ENCODE measurements around the gene KIRREL2.

DNA sequence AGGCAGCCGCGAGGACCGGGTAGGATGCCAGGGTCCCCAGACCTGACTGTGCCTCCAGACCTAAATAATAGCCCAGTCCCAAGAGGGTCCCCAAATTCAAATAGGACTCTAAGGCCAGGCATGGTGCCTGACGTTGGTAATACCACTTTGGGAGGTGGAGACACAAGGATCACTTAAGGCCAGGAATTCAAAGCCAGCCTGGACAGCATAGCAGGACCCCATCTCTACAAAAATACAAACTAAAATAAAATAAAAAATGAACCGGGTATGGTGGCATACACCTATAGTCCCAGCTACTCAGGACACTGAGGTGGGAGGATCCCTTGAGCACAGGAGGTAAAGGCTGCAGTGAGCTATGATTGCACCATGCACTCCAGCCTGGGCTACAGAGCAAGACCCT is 6.3 kb downstream of the KIRREL2 start:
- TF ChIP-seq, protein P1, sequence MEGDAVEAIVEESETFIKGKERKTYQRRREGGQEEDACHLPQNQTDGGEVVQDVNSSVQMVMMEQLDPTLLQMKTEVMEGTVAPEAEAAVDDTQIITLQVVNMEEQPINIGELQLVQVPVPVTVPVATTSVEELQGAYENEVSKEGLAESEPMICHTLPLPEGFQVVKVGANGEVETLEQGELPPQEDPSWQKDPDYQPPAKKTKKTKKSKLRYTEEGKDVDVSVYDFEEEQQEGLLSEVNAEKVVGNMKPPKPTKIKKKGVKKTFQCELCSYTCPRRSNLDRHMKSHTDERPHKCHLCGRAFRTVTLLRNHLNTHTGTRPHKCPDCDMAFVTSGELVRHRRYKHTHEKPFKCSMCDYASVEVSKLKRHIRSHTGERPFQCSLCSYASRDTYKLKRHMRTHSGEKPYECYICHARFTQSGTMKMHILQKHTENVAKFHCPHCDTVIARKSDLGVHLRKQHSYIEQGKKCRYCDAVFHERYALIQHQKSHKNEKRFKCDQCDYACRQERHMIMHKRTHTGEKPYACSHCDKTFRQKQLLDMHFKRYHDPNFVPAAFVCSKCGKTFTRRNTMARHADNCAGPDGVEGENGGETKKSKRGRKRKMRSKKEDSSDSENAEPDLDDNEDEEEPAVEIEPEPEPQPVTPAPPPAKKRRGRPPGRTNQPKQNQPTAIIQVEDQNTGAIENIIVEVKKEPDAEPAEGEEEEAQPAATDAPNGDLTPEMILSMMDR (conservative IDR thresholded peaks at IDR 0.05; ENCODE audit: low read length) = no peak
- no peak for TF ChIP-seq EZH2phosphoT487 (IDR thresholded peaks at IDR 0.05; ENCODE audit: borderline replicate concordance, low read depth, low read length)

Measured in OCI-LY7 (cell line).